ENCODE data around the gene IQSEC3. TPM values are rescaled to one million over a fixed set of nuclear protein-coding genes. Genes with fewer than 3 reads are reported as not detected.

Gene IQSEC3
- total and polyA plus RNA-seq, 8 donors = 0.16 to 10.1 (median 1.2) TPM

GRCh38 chr12:113347-113746, 46.8 kb downstream of the IQSEC3 start:
- no peaks in the 10 kb centered on the region for H3K27me3 ChIP-seq
- TF ChIP-seq CTCF (IDR thresholded peaks at IDR 0.05) = no peak
- H3K4me1 ChIP-seq = no peaks in the 10 kb centered on the region
- H3K27ac ChIP-seq = no peak overlapping the region
- ATAC-seq = no peak
- no peak for FAIRE-seq
- H3K4me3 ChIP-seq = no peak overlapping the region
- H3K9me3 ChIP-seq = no peaks in the 10 kb centered on the region
- no peak for DNase-seq
- WGBS, 2 donors = 59 to 62% methylated on average over 4 of the region's 4 CpGs
- intact Hi-C loops (cut with DNase I) = no loop called here
- H3K36me3 ChIP-seq = no peaks in the 10 kb centered on the region

GRCh38 chr12:114626-115211, 48.2 kb downstream of the IQSEC3 start:
- no peak for TF ChIP-seq CTCF (IDR thresholded peaks at IDR 0.05)
- Histone ChIP-seq H3K27me3 (no peaks in the 10 kb centered on the region), H3K9me3 (no peaks in the 10 kb centered on the region), H3K4me1 (no peaks in the 10 kb centered on the region), H3K4me3 (no peak overlapping the region), H3K27ac (no peak overlapping the region), H3K36me3 (no peaks in the 10 kb centered on the region)
- no peak for DNase-seq
- WGBS, 2 donors = 63 to 65% methylated on average over 4 of the region's 4 CpGs
- ATAC-seq = no peak
- no peak for FAIRE-seq
- intact Hi-C loops (cut with DNase I) = no loop called here

GRCh38 chr12:115518-115917, 49.0 kb downstream of the IQSEC3 start:
- no peak overlapping the region for H3K27ac ChIP-seq
- H3K4me1 ChIP-seq = no peaks in the 10 kb centered on the region
- 65 to 79% methylated on average over 5 of the region's 5 CpGs for WGBS, 2 donors
- H3K27me3 ChIP-seq = no peaks in the 10 kb centered on the region
- no peaks in the 10 kb centered on the region for H3K9me3 ChIP-seq
- FAIRE-seq = no peak
- H3K4me3 ChIP-seq = no peak overlapping the region
- intact Hi-C loops (cut with DNase I) = no loop called here
- ATAC-seq = no peak
- TF ChIP-seq CTCF (IDR thresholded peaks at IDR 0.05) = no peak
- no peak for DNase-seq
- H3K36me3 ChIP-seq = no peaks in the 10 kb centered on the region

GRCh38 chr12:115960-116915, 49.7 kb downstream of the IQSEC3 start:
- Histone ChIP-seq H3K4me1 (no peaks in the 10 kb centered on the region), H3K27ac (no peak overlapping the region), H3K9me3 (no peaks in the 10 kb centered on the region), H3K27me3 (no peaks in the 10 kb centered on the region), H3K36me3 (no peaks in the 10 kb centered on the region), H3K4me3 (no peak overlapping the region)
- FAIRE-seq = no peak
- no peak for DNase-seq
- intact Hi-C loops (cut with DNase I) = no loop called here
- 60 to 69% methylated on average over 19 of the region's 19 CpGs for WGBS, 2 donors
- no peak for ATAC-seq
- no peak for TF ChIP-seq CTCF (IDR thresholded peaks at IDR 0.05)

- ATAC-seq = no peak
- Histone ChIP-seq H3K27ac (no peak overlapping the region), H3K9me3 (no peaks in the 10 kb centered on the region), H3K36me3 (no peaks in the 10 kb centered on the region), H3K27me3 (no peaks in the 10 kb centered on the region), H3K4me3 (no peak overlapping the region), H3K4me1 (no peaks in the 10 kb centered on the region)
- no peak for DNase-seq
- FAIRE-seq = no peak
- no peak for TF ChIP-seq CTCF (IDR thresholded peaks at IDR 0.05)
- intact Hi-C loops (cut with DNase I) = no loop called here
- WGBS, 2 donors = 68 to 82% methylated on average over 7 of the region's 7 CpGs
These were observed 50.7 kb downstream of the IQSEC3 start for GRCh38 chr12:117311-117710.
